H1 (cell line): ENCODE data around the gene UBASH3B. TPM values are rescaled to one million over a fixed set of nuclear protein-coding genes. Genes with fewer than 3 reads are reported as not detected.

Source experiments
- CTCF ChIA-PET: fragments of 300-600 bp; sonication (Branson Sonifier 250); formaldehyde crosslinking; loops from one replicate; lab custom pipeline; 2021; ENCODE audit not compliant: partially characterized antibody; lab: Charles Lee
- POLR2A ChIA-PET: fragments of 300-600 bp; sonication (Branson Sonifier 250); formaldehyde crosslinking; loops from one replicate; lab custom pipeline; 2021; ENCODE audit warnings: inconsistent platforms; ENCODE audit not compliant: partially characterized antibody; lab: Charles Lee
- DNase-seq, 2 experiments: peaks; one replicate each; pipeline versions ENCODE4 v3.0.0 to v3.0.0-alpha.2; 2010 to 2022; ENCODE audit warnings: low spot score in 2 of 2, low read depth in 1 of 2, mixed read lengths in 1 of 2
- FAIRE-seq: peaks from 2 replicates; lab custom pipeline; 2011; peaks lifted over from hg19 to GRCh38; lab: Jason Lieb, UNC
- H2AFZ ChIP-seq: 2 replicates; pipeline ENCODE4 v1.8.1; 2012; ENCODE audit warnings: low read length, inconsistent platforms
- H2AK5ac ChIP-seq: 2 replicates; pipeline ENCODE4 v1.6.1; 2013; ENCODE audit warnings: low read depth, low read length
- H2BK120ac ChIP-seq: replicated peaks from 2 replicates; pipeline ENCODE3; 2013; ENCODE audit warnings: low read depth, low read length, inconsistent platforms
- H2BK12ac ChIP-seq: 2 replicates; pipeline ENCODE4 v1.6.1; 2013; ENCODE audit warnings: low read depth, low read length
- H2BK15ac ChIP-seq: 2 replicates; pipeline ENCODE4 v1.6.1; 2013; ENCODE audit warnings: low read length
- H2BK20ac ChIP-seq: 2 replicates; pipeline ENCODE4 v1.6.1; 2013; ENCODE audit warnings: low read length
- H2BK5ac ChIP-seq: 2 replicates; pipeline ENCODE4 v1.6.1; 2013; ENCODE audit warnings: low read depth, low read length
- H3K14ac ChIP-seq: 2 replicates; pipeline ENCODE4 v1.6.1; 2013; ENCODE audit warnings: inconsistent platforms; ENCODE audit not compliant: insufficient read length
- H3K18ac ChIP-seq: 2 replicates; pipeline ENCODE4 v1.6.1; 2013; ENCODE audit warnings: low read length; ENCODE audit errors: extremely low read depth
- H3K23ac ChIP-seq: 2 replicates; pipeline ENCODE4 v1.6.1; 2013; ENCODE audit warnings: inconsistent platforms; ENCODE audit not compliant: insufficient read length
- H3K23me2 ChIP-seq: 2 replicates; pipeline ENCODE4 v1.6.1; 2013; ENCODE audit warnings: low read depth, low read length
- H3K27ac ChIP-seq: 2 replicates; pipeline ENCODE4 v1.6.1; 2011; ENCODE audit warnings: low read depth, low read length, inconsistent platforms
- H3K27me3 ChIP-seq, 4 experiments: replicated peaks in 1 of 4; 1 replicate in 1 of 4; 2 replicates in 3 of 4; pipeline versions ENCODE4 v1.6.1 to v1.8.1; 2011 to 2013; ENCODE audit warnings: low read length in 3 of 4, mild to moderate bottlenecking in 3 of 4, inconsistent platforms in 2 of 4, mixed read lengths in 2 of 4, moderate library complexity in 1 of 4; ENCODE audit not compliant: control insufficient read depth in 3 of 4, insufficient read depth in 3 of 4; ENCODE audit errors: extremely low read depth in 1 of 4
- H3K36me3 ChIP-seq, 4 experiments: 2 replicates each; pipeline versions ENCODE4 v1.6.1 to v1.8.1; 2011 to 2013; ENCODE audit warnings: mild to moderate bottlenecking in 4 of 4, low read length in 3 of 4, moderate library complexity in 2 of 4, control low read depth in 1 of 4, inconsistent platforms in 1 of 4; ENCODE audit not compliant: insufficient read depth in 4 of 4, control insufficient read depth in 2 of 4
- H3K4ac ChIP-seq: replicated peaks from 2 replicates; pipeline ENCODE3; 2013; ENCODE audit warnings: low read length, low read depth, mixed read lengths, inconsistent platforms; ENCODE audit not compliant: insufficient read length
- H3K4me1 ChIP-seq, 4 experiments: replicated peaks in 1 of 4; 1 replicate in 1 of 4; 2 replicates in 3 of 4; pipeline versions ENCODE4 v1.6.1 to v1.8.1; 2011 to 2013; ENCODE audit warnings: low read length in 3 of 4, inconsistent platforms in 2 of 4, mixed read lengths in 1 of 4; ENCODE audit not compliant: insufficient read depth in 4 of 4, control insufficient read depth in 3 of 4
- H3K4me2 ChIP-seq, 2 experiments: 2 replicates each; pipeline versions ENCODE4 v1.6.1 to v1.8.1; 2011 to 2013; ENCODE audit warnings: low read depth in 2 of 2, low read length in 2 of 2, control low read depth in 1 of 2, inconsistent platforms in 1 of 2, mild to moderate bottlenecking in 1 of 2; ENCODE audit not compliant: insufficient read depth in 1 of 2
- H3K4me3 ChIP-seq, 4 experiments: fragments of 200-600, 300-600 bp in 1 of 4; sonication (generic), shearing (Covaris generic), sonication (Bioruptor Twin) in 1 of 4; 2 replicates each; pipeline versions ENCODE4 v1.5.1 to v1.8.1; 2011 to 2016; ENCODE audit warnings: low read length in 4 of 4, low read depth in 3 of 4, control low read depth in 2 of 4, inconsistent platforms in 2 of 4, mild to moderate bottlenecking in 2 of 4, mixed read lengths in 1 of 4, moderate library complexity in 1 of 4; ENCODE audit not compliant: insufficient read depth in 2 of 4; ENCODE audit errors: extremely low read depth in 1 of 4
- H3K56ac ChIP-seq: replicated peaks from 2 replicates; pipeline ENCODE3; 2013; ENCODE audit warnings: low read depth, mild to moderate bottlenecking, mixed read lengths, low read length, inconsistent platforms; ENCODE audit not compliant: insufficient read length
- H3K79me1 ChIP-seq: 2 replicates; pipeline ENCODE4 v1.6.1; 2013; ENCODE audit warnings: low read depth, low read length, control low read depth
- H3K79me2 ChIP-seq, 2 experiments: 2 replicates each; pipeline versions ENCODE4 v1.6.1 to v1.8.1; 2012 to 2013; ENCODE audit warnings: low read length in 2 of 2, mild to moderate bottlenecking in 2 of 2, inconsistent platforms in 1 of 2; ENCODE audit not compliant: insufficient read depth in 2 of 2, control insufficient read depth in 1 of 2
- H3K9ac ChIP-seq, 4 experiments: replicated peaks in 1 of 4; 1 replicate in 1 of 4; 2 replicates in 3 of 4; pipeline versions ENCODE4 v1.6.1 to v1.8.1; 2011 to 2013; ENCODE audit warnings: low read depth in 3 of 4, low read length in 3 of 4, control low read depth in 2 of 4, mild to moderate bottlenecking in 2 of 4, moderate library complexity in 2 of 4, inconsistent platforms in 1 of 4; ENCODE audit errors: extremely low read depth in 1 of 4
- H3K9me3 ChIP-seq, 2 experiments: 2 replicates each; pipeline versions ENCODE4 v1.6.1 to v1.8.1; 2012 to 2013; ENCODE audit warnings: mild to moderate bottlenecking in 2 of 2, moderate library complexity in 2 of 2, control low read depth in 1 of 2, inconsistent platforms in 1 of 2, low read depth in 1 of 2, low read length in 1 of 2, mixed read lengths in 1 of 2; ENCODE audit not compliant: insufficient read depth in 2 of 2
- H4K20me1 ChIP-seq, 2 experiments: replicated peaks in 1 of 2; 2 replicates each; pipeline versions ENCODE3 to v1.8.1; 2011 to 2013; ENCODE audit warnings: inconsistent platforms in 2 of 2, low read length in 2 of 2, mild to moderate bottlenecking in 1 of 2; ENCODE audit not compliant: insufficient read depth in 2 of 2, control insufficient read depth in 1 of 2
- H4K5ac ChIP-seq: 2 replicates; pipeline ENCODE4 v1.6.1; 2013; ENCODE audit warnings: low read length, low read depth, mixed read lengths, inconsistent platforms; ENCODE audit not compliant: insufficient read length
- H4K8ac ChIP-seq: 2 replicates; pipeline ENCODE4 v1.8.0; 2013; ENCODE audit warnings: mild to moderate bottlenecking, moderate library complexity, low read length, inconsistent platforms; ENCODE audit not compliant: insufficient read depth; ENCODE audit errors: extremely low read depth
- H4K91ac ChIP-seq: replicated peaks from 2 replicates; pipeline ENCODE3; 2013; ENCODE audit warnings: low read length, mixed read lengths, inconsistent platforms; ENCODE audit not compliant: insufficient read length
- ATF2 ChIP-seq: IDR thresholded peaks from 2 replicates; pipeline ENCODE4 v1.6.1; 2012; ENCODE audit warnings: low read length, inconsistent platforms
- CBX5 ChIP-seq: fragments of 300-800, 300-1000 bp; sonication (generic); IDR thresholded peaks from 2 replicates; pipeline ENCODE4 v1.7.1; 2016; ENCODE audit warnings: antibody characterized with exemption, low read length, low read depth
- EZH2 ChIP-seq: fragments of 200-600 bp; sonication (generic); IDR thresholded peaks from 2 replicates; pipeline ENCODE4 v1.7.1; 2012; ENCODE audit warnings: low read depth, mild to moderate bottlenecking, moderate library complexity, low read length, inconsistent platforms; ENCODE audit not compliant: severe bottlenecking
- GTF2F1 ChIP-seq: IDR thresholded peaks from 2 replicates; pipeline ENCODE4 v1.6.1; 2012; ENCODE audit warnings: low read depth, low read length, improper control_type of control experiment, borderline replicate concordance
- KDM1A ChIP-seq: fragments of 200-600, 300-600 bp; sonication (generic); IDR thresholded peaks from 2 replicates; pipeline ENCODE4 v1.7.1; 2016; ENCODE audit warnings: mild to moderate bottlenecking, low read length, borderline replicate concordance
- SIX5 ChIP-seq: IDR thresholded peaks from 2 replicates; pipeline ENCODE4 v1.6.1; 2011; ENCODE audit warnings: mild to moderate bottlenecking, low read depth, low read length
- SUZ12 ChIP-seq: fragments of 200-600 bp; sonication (generic); IDR thresholded peaks from 2 replicates; pipeline ENCODE4 v1.6.1; 2012; ENCODE audit warnings: mild to moderate bottlenecking, inconsistent platforms, low read length, moderate library complexity, mixed read lengths
- TBP ChIP-seq: IDR thresholded peaks from 2 replicates; pipeline ENCODE4 v1.6.1; 2011; ENCODE audit warnings: low read depth, low read length, improper control_type of control experiment
- USF2 ChIP-seq: IDR thresholded peaks from 2 replicates; pipeline ENCODE4 v1.6.1; 2011; ENCODE audit warnings: low read length, improper control_type of control experiment
- WGBS, 2 experiments: shearing (Covaris generic) in 1 of 2; methylation state at CpG; one replicate each; pipeline versions ENCODE4 v1.1.6 to v1.1.7; 2013 to 2015; ENCODE audit warnings: low lambda C conversion rate in 2 of 2, mixed read lengths in 2 of 2, inconsistent platforms in 1 of 2, low coverage in 1 of 2, missing lambda C conversion rate in 1 of 2; ENCODE audit not compliant: insufficient replicate concordance in 2 of 2, insufficient coverage in 1 of 2, insufficient read length in 1 of 2; ENCODE audit errors: extremely low coverage in 1 of 2, missing lambda C conversion rate in 1 of 2; 5-methylcytosine and 5-hydroxymethylcytosine counted together
- polyA plus RNA-seq, 7 experiments: library from polyadenylated mRNA; depleted of rRNA in 3 of 7; stranded (reverse) in 5 of 7; unstranded in 2 of 7; fragments of >200 nt in 5 of 7; fragments of 200-250 nt in 2 of 7; gene quantifications; 1 replicate in 5 of 7; 2 replicates in 1 of 7; 4 replicates in 1 of 7; pipeline versions ENCODE4 v1.2.1 to v1.2.3, GENCODE V29; 2011 to 2013; ENCODE audit warnings: missing spikeins in 2 of 7, mixed read lengths in 2 of 7
- total RNA-seq: library from RNA; stranded (reverse); fragmentation: NEBNext Ultra II Directional; extraction: Animal tissue kit (Norgen Biotek cat#: 25700); gene quantifications from 2 replicates; pipeline ENCODE4 v1.2.1, GENCODE V29; 2021

The UBASH3B gene
- total and polyA plus RNA-seq, 2 of the 8 experiments (the other 6 are each of a cell fraction or from before 2014, with no cell fraction given), result 7.5 to 9.5 TPM

GRCh38 chr11:122779047-122779629 lies 123.6 kb downstream of the UBASH3B start:
- Histone ChIP-seq H3K27me3 (no peaks in the 10 kb centered on the region), H3K9ac (no peak overlapping the region), H2AFZ (no peak overlapping the region), H3K56ac (no peak overlapping the region), H3K4me1 (peaks cover 0 to 2% (median 0%) of the 10 kb centered on the region in 4 experiments; a peak in 4 of 7 replicates), H4K91ac (no peak overlapping the region), H4K5ac (no peak overlapping the region), H3K27ac (no peak overlapping the region), H3K14ac (no peak overlapping the region), H2AK5ac (no peak overlapping the region), H3K36me3 (no peaks in the 10 kb centered on the region), H3K4me3 (no peak overlapping the region), H2BK15ac (no peak overlapping the region), H4K20me1 (no peaks in the 10 kb centered on the region), H3K23ac (no peak overlapping the region), H2BK120ac (no peak overlapping the region), H2BK20ac (no peak overlapping the region), H4K8ac (no peak overlapping the region), H3K79me2 (no peaks in the 10 kb centered on the region), H3K79me1 (no peaks in the 10 kb centered on the region), H2BK5ac (no peak overlapping the region), H3K4ac (no peak overlapping the region), H2BK12ac (no peak overlapping the region), H3K9me3 (no peaks in the 10 kb centered on the region), H3K18ac (no peak overlapping the region), H3K23me2 (no peaks in the 10 kb centered on the region), H3K4me2 (no peak overlapping the region)
- FAIRE-seq, result no peak
- ChIA-PET CTCF (interaction anchor here (1.3 to 24.9 kb wide), 10 partner anchors 14 to 198 kb away, joined by 3 to 356 read pairs (median 12); no protein-coding TSS in a partner anchor), POLR2A (no interaction called here)
- 93% methylated on average over 12 of the region's 12 CpGs; no CpG with 5 or more reads in 1 of the 2 experiments for WGBS, 2 experiments
- DNase-seq, result no peak
- TF ChIP-seq SIX5, result no peak
- TF ChIP-seq ATF2, result no peak
- TF ChIP-seq GTF2F1, result no peak
- TF ChIP-seq EZH2, result no peak
- no peak for TF ChIP-seq SUZ12
- TF ChIP-seq USF2, result no peak
- TF ChIP-seq KDM1A, result no peak
- TF ChIP-seq CBX5, result no peak
- TF ChIP-seq TBP, result no peak
